Measurements from ENCODE around the gene CPXM2. TPM values are rescaled to one million over a fixed set of nuclear protein-coding genes. Genes with fewer than 3 reads are reported as not detected.

Gene CPXM2
- polyA plus RNA-seq, 1 donor (not counting 4 experiments of a cell fraction or from before 2014, with no cell fraction given): 0.03 TPM

- no peak overlapping the region for H2AFZ ChIP-seq (ENCODE audit: control insufficient read depth, low read length)
- no peaks in the 10 kb centered on the region for H3K9me1 ChIP-seq (ENCODE audit: control insufficient read depth, extremely low read depth, insufficient read depth, low read length)
- FAIRE-seq: no peak
- no peaks in the 10 kb centered on the region for H3K79me2 ChIP-seq (ENCODE audit: control insufficient read depth, insufficient read depth, low read length)
- no peak for TF ChIP-seq CTCF (optimal IDR thresholded peaks at IDR 0.05 in 1 of 3, IDR thresholded peaks at IDR 0.05 in 1 of 3, conservative IDR thresholded peaks at IDR 0.05 in 1 of 3; ENCODE audit: extremely low read depth in 1 of 3, insufficient read depth in 2 of 3, low read length in 3 of 3)
- no peak for TF ChIP-seq EZH2 (IDR thresholded peaks at IDR 0.05; ENCODE audit: low read length)
- no peaks in the 10 kb centered on the region for H3K9me3 ChIP-seq (ENCODE audit: control insufficient read depth, low read depth, low read length)
- H3K4me2 ChIP-seq (ENCODE audit: control insufficient read depth, extremely low read depth, insufficient read depth, low read depth, low read length): no peak overlapping the region
- no peak overlapping the region for H3K27ac ChIP-seq (ENCODE audit: control insufficient read depth, insufficient read depth, low read length)
- dilution Hi-C loops (cut with MboI; ENCODE audit: extremely low pct_ligation_motif_present, low sequenced_read_pairs): no loop called here
- no peaks in the 10 kb centered on the region for H3K27me3 ChIP-seq (ENCODE audit: control insufficient read depth, extremely low read depth, insufficient read depth, low read length)
- no peaks in the 10 kb centered on the region for H4K20me1 ChIP-seq (ENCODE audit: control insufficient read depth, extremely low read depth, insufficient read depth, low read length)
- no peak overlapping the region for H3K9ac ChIP-seq (ENCODE audit: control insufficient read depth, extremely low read depth, insufficient read depth, low read length)
- no peak overlapping the region for H3K4me3 ChIP-seq (ENCODE audit: control insufficient read depth in 2 of 3, extremely low read depth in 1 of 3, insufficient read depth in 2 of 3, low read depth in 1 of 3, low read length in 3 of 3)
- no peak for DNase-seq (ENCODE audit: low read depth, low spot score)
- no peaks in the 10 kb centered on the region for H3K36me3 ChIP-seq (ENCODE audit: control insufficient read depth in 2 of 2, extremely low read depth in 1 of 2, insufficient read depth in 2 of 2, low read length in 2 of 2)
- peaks cover 5% of the 10 kb centered on the region for H3K4me1 ChIP-seq (ENCODE audit: control insufficient read depth, extremely low read depth, insufficient read depth, low read length)
Measured at GRCh38 chr10:123795846-123796590, 95.6 kb downstream of the CPXM2 start.

GRCh38 chr10:123795196-123795780 lies 96.3 kb downstream of the CPXM2 start:
- Histone ChIP-seq H3K27me3 (ENCODE audit: control insufficient read depth, extremely low read depth, insufficient read depth, low read length) (no peaks in the 10 kb centered on the region), H3K9ac (ENCODE audit: control insufficient read depth, extremely low read depth, insufficient read depth, low read length) (no peak overlapping the region), H3K36me3 (ENCODE audit: control insufficient read depth in 2 of 2, extremely low read depth in 1 of 2, insufficient read depth in 2 of 2, low read length in 2 of 2) (no peaks in the 10 kb centered on the region), H3K4me3 (ENCODE audit: control insufficient read depth in 2 of 3, extremely low read depth in 1 of 3, insufficient read depth in 2 of 3, low read depth in 1 of 3, low read length in 3 of 3) (no peak overlapping the region), H4K20me1 (ENCODE audit: control insufficient read depth, extremely low read depth, insufficient read depth, low read length) (no peaks in the 10 kb centered on the region), H3K4me2 (ENCODE audit: control insufficient read depth, extremely low read depth, insufficient read depth, low read depth, low read length) (no peak overlapping the region), H3K9me3 (ENCODE audit: control insufficient read depth, low read depth, low read length) (no peaks in the 10 kb centered on the region), H2AFZ (ENCODE audit: control insufficient read depth, low read length) (no peak overlapping the region), H3K79me2 (ENCODE audit: control insufficient read depth, insufficient read depth, low read length) (no peaks in the 10 kb centered on the region), H3K27ac (ENCODE audit: control insufficient read depth, insufficient read depth, low read length) (no peak overlapping the region), H3K4me1 (ENCODE audit: control insufficient read depth, extremely low read depth, insufficient read depth, low read length) (peaks cover 3% of the 10 kb centered on the region), H3K9me1 (ENCODE audit: control insufficient read depth, extremely low read depth, insufficient read depth, low read length) (no peaks in the 10 kb centered on the region)
- dilution Hi-C loops (cut with MboI; ENCODE audit: extremely low pct_ligation_motif_present, low sequenced_read_pairs): no loop called here
- DNase-seq (ENCODE audit: low read depth, low spot score): no peak
- TF ChIP-seq EZH2 (IDR thresholded peaks at IDR 0.05; ENCODE audit: low read length) (no peak), CTCF (optimal IDR thresholded peaks at IDR 0.05 in 1 of 3, IDR thresholded peaks at IDR 0.05 in 1 of 3, conservative IDR thresholded peaks at IDR 0.05 in 1 of 3; ENCODE audit: extremely low read depth in 1 of 3, insufficient read depth in 2 of 3, low read length in 3 of 3) (no peak)
- no peak for FAIRE-seq
